ENCODE results near the gene TMEM233.
"Not testable (repeated sequence)": the region's sequence is repeated elsewhere in the genome, so short reads cannot be mapped to it uniquely, and the experiment has no call there.

Gene TMEM233

GRCh38 chr12:119609358-119609757 is 15.8 kb downstream of the TMEM233 start:
- no peak for DNase-seq (ENCODE audit: low read depth in 2 of 2)

DNA sequence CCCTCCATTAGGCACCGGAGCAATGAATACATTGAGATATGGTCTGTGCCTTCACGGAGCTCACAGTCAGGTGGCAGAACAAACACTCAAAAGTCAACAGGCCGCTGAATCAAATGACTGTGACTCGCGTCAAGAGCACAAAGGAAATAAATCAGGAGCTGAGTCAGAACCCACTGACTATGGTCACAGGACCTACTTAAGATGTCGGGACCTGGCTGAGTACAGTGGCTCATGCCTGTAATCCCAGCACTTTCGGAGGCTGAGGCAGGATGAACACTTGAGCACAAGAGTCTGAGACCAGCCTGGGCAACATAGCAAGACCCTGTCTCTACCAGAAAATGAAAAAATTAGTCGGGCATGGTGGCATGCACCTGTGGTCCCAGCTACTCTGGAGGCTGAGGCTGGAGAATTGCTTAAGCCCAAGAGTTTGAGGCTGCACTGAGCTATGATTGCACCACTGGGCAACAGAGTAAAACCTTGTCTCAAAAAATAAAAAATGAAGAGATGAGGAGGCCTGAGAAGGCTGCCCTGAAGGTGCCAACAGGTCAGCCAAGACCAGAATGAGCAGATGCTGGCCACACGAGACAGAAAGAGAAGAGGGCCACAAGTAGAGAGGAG is 19.9 kb downstream of the TMEM233 start:
- no peak for DNase-seq (ENCODE audit: low read depth in 2 of 2)

- DNase-seq (ENCODE audit: low read depth in 2 of 2) = no peak
These were observed 21.1 kb downstream of the TMEM233 start for GRCh38 chr12:119614705-119615104.

DNA sequence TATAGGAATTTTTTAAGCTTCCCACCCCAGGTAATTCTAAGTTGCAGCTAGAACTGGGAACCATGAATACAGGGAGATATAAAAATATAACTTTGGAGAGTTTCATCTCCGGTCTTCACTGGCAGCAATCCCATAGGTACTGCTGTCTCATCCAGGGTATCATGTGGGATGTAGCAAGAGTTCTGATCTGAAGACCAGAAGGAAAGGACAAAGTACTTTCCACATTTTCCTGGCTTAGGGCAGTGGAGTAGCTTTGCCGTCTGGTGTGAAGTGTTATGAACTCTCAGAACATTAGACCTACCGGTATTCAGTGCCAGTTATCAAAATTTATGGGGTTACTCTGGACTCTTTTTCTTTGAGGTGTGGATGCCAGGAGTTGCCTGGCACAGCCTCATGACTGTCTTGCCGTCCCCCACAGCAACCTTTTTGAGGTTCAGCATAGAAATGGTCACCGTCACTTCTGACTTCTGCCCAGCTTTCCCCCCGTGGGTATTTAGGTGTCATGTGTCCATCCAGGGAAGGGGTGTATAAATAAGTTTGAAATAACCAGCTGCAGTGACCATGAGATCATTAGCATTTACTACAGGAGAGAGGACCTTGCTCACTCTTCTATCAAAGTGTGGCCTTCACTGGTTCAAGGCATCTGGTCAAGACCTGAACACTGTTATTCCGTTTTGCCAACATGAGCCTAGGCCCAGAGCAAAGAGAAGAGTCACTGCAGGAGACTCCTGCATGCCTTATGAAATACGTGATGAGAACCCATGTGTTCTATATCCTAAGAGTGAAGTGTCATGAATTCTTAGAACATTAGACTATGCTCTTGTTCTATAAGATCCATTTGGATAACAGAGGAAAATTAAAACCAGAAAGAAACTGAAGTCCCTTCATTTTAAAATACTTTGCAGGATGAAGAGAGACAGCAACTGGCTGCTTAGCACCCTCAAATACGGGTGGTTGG is 22.2 kb downstream of the TMEM233 start:
- DNase-seq (ENCODE audit: low read depth in 2 of 2) = no peak

DNA sequence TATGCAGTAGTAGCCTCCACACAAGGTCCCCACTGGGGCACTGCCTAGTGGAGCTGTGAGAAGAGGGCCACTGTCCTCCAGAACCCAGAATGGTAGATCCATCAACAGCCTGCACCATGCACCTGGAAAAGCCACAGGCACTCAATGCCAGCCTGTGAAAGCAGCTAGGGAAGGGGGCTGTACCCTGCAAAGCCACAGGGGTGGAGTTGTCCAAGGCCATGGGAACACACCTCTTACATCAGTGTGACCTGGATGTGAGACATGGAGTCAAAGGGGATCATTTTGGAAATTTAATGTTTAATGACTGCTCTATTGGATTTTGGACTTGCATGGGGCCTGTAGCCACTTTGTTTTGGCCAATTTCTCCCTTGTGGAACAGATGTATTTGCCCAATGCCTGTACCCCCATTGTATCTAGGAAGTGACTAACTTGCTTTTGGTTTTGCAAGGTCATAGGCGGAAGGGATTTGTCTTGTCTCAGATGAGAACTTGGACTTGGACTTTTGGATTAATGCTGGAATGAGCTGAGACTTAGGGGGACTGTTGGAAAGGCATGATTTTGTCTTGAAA is 24.8 kb downstream of the TMEM233 start:
- DNase-seq (ENCODE audit: low read depth in 2 of 2) = not testable (repeated sequence)

DNA sequence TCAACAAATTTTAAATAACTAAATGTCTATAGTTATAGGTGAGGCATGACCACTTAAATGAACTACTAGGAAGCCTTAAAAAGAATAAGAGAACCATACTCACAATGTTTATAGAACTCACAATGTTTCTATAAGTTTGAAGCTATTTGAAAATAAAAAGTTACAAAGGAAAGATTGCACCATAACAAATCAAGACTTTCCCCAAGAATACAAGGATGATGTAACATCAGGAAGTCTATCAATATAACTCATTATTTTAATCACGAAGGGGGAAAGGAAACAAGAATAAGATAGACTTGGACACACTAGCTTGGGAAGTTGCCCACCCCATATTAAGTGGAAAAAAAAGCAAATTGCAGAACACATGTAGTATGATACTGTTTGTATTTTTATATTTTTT is 26.9 kb downstream of the TMEM233 start:
- no peak for DNase-seq (ENCODE audit: low read depth in 2 of 2)

- DNase-seq (ENCODE audit: low read depth in 2 of 2) = no peak
These were observed 28.3 kb downstream of the TMEM233 start for GRCh38 chr12:119621878-119622277.

DNA sequence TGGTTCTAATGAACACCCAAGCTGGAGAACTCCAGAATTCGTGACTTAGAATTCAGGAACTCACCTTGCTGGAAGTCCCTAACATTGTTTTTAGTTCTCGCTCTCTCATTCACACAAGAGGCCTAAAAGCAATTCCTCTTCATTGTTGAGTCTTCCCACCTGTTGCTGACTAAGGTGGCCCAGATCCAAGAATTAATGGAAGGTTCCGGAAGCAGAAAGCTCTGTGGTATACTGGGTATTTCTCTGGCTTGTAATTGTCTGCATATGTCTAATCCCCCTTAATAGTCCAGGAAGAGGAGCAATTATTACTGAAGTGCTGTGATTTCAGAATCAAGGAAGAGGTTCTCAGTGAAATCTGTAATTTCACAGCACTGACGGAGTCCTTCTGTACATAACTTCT is 31.4 kb downstream of the TMEM233 start:
- no peak for DNase-seq (ENCODE audit: low read depth in 2 of 2)

GRCh38 chr12:119627019-119627643 is 33.6 kb downstream of the TMEM233 start:
- DNase-seq (ENCODE audit: low read depth in 2 of 2) = no peak

GRCh38 chr12:119627686-119628085 is 34.1 kb downstream of the TMEM233 start:
- DNase-seq (ENCODE audit: low read depth in 2 of 2) = no peak

- no peak for DNase-seq (ENCODE audit: low read depth in 2 of 2)
These were observed 36.7 kb downstream of the TMEM233 start for GRCh38 chr12:119630223-119630780.

DNA sequence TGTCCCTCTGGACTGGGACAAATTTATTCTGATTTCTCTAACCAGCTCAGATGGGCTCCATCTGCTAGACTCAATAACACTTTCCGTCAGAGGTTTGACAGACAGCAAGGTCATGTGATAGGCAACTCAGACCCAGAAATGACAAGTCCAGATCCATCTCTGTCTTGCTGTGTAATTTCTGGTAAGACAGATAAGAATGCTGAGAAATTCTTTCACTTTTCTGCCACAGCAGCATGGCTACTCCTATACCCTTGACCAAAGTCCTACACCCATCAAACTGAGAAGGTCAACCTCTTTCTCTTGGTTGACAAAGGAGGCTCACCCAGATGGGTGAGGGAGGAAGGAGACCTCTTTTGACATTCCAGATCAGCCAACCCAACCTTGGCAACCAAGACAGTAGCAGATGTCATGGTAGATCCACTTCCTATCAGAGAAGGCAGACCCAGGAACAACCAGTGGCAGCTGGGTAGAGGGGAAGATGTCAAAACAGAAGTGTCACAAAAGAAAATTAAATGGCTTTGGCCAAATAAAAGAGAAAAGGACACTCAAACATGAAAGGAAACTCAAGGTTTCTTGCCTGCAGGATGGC is 37.5 kb downstream of the TMEM233 start:
- DNase-seq (ENCODE audit: low read depth in 2 of 2) = no peak

DNA sequence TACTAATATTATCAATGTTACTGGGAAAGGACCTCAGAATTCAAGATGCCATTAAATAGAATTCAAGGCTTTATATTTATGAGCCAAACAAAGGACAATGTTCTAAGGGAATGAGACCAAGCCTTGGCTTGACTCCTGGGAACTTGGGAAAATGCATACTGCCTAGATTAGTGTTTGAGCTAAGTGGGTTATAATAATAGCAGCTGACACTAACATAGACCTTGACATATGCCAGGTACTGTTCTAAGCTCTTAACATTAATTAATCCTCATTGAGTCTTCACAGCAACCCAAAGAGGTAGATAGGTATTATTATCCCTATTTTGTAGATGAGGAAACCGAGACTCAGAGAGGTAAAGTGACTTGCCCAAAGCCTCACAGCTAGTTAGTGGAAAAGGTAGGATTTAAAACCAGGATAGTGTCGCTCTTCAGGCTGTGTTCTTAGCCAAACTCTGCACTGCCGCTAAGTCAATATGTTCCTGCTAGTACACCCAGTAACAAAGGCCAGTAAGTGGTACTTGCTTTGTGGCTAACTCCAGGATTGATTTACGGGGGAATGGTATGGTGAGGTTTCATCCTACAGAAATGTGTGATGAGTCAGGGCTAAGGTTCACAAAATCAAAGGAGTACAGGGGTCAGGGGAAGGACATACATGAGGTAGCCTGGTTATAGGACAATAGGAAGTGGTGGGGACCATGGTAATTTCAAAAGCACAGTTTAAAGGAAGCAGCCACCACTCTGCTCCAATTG is 38.5 kb downstream of the TMEM233 start:
- DNase-seq (ENCODE audit: low read depth in 2 of 2) = no peak

DNA sequence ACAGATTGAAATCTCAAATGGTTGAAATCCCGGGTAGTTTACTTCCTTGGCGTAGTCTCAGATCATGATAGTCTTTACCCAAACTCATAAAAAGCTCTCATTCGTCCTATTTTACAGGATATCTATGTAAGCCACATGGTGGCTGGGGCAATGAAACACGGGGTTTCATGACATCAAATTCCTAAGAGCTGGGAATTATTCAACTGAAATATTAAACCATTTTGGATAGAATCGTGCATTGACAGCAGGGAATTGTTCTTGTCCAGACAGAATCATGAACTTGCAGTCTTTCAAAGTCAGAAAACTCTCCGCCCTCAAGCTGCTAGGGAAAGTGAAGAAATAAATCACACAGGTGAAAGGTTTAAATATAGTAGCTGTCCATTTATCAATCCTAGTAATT is 41.2 kb downstream of the TMEM233 start:
- no peak for DNase-seq (ENCODE audit: low read depth in 2 of 2)

GRCh38 chr12:119642986-119643385 is 49.4 kb downstream of the TMEM233 start:
- no peak for DNase-seq (ENCODE audit: low read depth in 2 of 2)

DNA sequence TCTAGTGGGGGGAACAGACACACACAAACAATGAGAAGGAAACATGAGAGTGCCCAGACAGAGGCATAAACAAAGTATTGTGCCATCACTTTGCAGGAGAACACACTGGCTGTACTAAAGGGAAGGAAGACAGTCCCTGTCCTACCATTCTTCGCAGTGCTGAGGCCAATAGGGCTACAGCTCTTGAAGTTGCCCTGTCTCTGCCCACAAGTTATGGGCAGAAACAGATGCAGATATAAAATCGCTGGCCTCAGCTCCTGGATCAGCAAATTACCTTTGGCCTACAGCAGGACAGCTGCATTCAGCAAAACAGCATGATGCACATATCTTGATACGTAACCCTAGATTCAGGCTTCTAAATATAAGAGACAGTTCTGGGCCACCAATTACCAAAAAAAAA is 51.4 kb downstream of the TMEM233 start:
- DNase-seq (ENCODE audit: low read depth in 2 of 2) = no peak

DNA sequence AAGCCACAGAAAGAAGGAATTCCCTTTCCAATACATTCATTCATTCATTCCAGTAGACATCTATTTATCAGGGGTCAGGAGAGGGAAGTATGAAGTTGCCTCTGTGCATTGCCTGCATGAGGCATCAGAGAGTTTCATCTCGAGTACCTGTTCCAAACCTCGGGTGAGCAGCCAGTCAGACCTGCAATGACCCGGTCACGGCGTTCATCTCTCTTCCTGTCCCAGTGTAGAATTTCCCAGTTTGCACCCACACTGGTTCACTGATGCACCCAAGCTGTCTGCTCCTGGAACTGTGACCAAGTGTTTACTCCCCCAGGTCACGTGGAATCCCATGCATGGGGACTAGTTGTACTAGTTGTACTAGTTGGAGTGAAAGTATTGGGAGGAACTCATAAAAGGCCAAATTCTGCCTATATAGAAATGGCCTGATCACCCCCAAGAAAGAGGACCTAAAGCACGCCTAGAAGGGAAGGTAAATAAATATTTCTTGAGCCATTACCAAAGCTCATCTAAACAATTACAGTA is 52.0 kb downstream of the TMEM233 start:
- no peak for DNase-seq (ENCODE audit: low read depth in 2 of 2)

DNA sequence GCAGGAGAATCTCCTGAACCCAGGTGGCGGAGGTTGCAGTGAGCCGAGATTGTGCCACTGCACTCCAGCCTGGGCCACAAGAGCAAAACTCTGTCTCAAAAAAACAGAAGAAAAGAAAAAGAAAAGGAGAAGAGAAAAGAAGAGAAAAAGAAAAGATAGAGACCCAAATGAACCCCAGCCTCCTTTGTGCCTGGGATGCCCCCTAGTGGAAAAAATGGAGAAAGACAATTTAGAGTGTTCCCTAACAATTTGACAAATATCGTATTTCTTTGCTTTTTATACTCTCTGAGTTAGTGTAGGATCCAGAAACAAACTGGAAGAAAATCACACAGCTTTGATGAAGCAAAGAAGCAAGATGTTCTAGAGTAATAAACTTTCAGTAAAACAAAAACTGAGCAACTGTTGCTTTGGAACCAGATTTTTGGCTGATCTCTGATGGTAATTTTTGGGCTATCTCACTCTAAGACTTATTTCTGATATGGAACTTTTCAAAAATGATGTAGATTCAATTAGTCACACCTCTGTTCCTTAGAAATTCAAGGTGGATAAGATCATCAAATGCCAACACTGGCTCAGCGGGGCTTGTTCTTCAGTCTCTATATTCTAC is 55.7 kb downstream of the TMEM233 start:
- no peak for DNase-seq (ENCODE audit: low read depth in 2 of 2)

- DNase-seq (ENCODE audit: low read depth in 2 of 2) = no peak
These were observed 59.1 kb downstream of the TMEM233 start for GRCh38 chr12:119652665-119653064.

- DNase-seq (ENCODE audit: low read depth in 2 of 2) = not testable (repeated sequence)
These were observed 63.4 kb downstream of the TMEM233 start for GRCh38 chr12:119657001-119657400.
